Measurements from ENCODE around the gene GALNT6.

- no peak for TF ChIP-seq EZH2 (IDR thresholded peaks at IDR 0.05; ENCODE audit: insufficient read depth, poor library complexity, severe bottlenecking)
- no peak for TF ChIP-seq EZH2phosphoT487 (IDR thresholded peaks at IDR 0.05; ENCODE audit: insufficient read depth, low read depth)
Measured at GRCh38 chr12:51320695-51321320, 70.4 kb downstream of the GALNT6 start.

Data from GM23248 (cell line).